Measurements from ENCODE around the gene METTL25.

The METTL25 gene

GRCh38 chr12:82407481-82407880 is 49.2 kb downstream of the METTL25 start:
- DNase-seq = no peak

- DNase-seq = no peak
Measured at GRCh38 chr12:82408844-82409243, 50.5 kb downstream of the METTL25 start.

DNA sequence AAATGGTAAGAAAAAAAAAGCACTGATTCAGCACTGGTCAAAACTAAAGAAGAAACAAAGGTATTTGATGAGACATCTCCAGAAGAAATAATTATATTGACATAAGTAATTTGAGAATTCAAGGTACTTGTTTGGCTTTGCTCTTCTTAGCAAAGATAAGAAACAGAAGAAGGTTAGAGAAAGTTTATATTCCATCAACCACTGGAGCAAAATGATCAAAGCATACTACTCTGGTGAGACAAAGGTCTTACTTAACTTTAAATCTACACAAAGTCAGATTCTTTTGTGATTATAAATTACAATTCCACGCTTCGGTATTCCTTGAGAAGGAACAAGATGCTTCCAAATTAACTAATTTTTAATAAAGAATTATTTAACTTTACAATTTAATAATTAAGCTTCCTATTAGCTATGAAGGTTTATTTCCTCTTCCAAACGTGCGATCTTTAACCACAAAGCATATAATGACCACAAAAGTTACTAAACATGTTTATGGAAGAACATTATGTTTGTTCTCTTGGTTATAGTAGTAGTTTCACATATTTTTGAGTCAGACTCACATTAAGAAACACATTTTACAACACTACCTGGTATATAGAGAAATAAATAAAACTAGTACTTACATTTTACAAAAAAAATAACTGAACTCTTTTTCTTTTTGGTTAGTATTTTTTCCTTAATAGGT is 53.4 kb downstream of the METTL25 start:
- DNase-seq = no peak

DNA sequence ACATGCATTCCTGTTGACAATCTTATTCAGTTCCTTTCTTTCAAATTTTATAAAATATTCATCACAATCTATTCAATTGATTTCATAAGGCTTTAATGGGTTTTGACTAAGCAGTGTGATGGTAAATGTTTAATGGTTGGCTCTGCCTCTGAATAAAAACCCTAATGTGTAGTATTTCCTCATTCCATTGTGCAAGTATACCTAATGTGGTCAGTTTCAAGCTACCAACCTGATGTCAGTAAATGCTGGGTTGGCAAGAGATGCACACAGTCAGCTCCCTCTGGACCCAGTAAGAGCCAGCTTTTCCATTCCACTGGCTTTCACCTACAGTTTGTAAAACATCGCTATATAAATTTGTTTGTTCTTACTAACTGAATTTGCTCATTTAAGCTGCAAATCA is 53.9 kb downstream of the METTL25 start:
- no peak for DNase-seq

- DNase-seq = no peak
Measured at GRCh38 chr12:82414044-82414443, 55.7 kb downstream of the METTL25 start.

- DNase-seq = no peak
Measured at GRCh38 chr12:82414926-82415325, 56.6 kb downstream of the METTL25 start.

- DNase-seq = no peak
Measured at GRCh38 chr12:82415402-82415801, 57.1 kb downstream of the METTL25 start.

DNA sequence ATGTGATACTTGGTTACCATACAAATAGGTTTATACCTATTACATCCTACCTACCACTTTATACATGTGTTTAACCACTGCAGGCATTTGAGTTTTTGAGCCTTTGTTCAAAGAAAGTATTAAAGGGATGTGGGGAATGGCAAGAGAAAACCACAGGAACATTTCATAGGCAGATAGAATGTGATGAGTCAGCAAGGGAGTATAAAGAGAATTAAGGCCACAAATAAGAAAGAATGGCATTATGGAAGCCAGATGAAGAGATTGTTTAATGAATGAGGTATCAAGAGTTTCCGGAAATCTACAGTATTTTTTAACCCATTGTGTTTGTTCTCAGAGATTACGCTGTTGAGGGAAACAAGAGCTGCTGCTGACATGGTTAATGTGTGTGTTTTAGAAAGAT is 66.9 kb downstream of the METTL25 start:
- no peak for DNase-seq

DNA sequence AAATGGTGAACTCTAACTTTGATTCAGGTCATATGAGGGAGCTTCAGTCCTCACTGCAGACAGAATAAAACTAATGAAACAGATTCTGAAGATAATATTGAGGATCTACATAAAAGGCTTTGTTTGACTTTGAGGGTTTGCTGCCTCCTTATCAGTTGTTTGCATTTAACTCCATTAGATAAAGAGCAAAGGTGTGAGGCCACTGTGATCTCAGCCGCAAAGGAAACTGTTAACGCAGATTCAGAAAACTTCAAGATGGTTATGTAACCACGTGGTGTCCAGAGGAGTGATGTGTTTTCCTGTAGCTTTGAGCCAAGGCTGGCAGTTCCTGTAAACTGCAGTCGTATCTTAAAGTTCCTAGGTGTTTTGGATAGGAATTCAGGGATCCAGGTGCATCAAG is 67.8 kb downstream of the METTL25 start:
- no peak for DNase-seq

GRCh38 chr12:82426586-82426985 is 68.3 kb downstream of the METTL25 start:
- no peak for DNase-seq

DNA sequence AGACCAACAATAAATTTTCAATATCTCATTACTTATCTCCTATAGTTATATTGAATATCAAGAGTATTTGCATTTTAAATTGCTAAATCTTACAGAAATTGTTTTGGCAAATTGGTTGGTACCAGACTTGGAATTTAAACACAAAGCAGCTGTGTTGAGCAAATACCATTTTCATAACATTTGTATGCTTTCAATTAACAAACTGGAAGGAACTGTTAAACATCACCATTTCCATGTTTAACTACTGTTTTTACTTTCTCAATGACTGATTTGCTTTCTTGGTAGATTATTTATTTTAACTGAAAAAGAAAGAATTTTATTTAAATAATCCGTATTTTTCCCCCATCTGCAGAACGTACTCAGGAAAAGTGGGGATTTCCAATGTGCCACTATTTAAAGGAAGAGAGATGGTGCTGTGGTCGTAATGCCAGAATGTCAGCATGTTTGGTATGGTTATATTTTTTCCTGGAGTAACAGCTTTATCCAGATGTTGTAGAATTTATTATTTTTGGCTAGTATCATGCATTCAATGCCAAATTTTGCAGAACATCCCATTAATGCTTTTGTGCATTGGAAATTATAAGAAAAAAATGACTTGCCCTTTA is 72.3 kb downstream of the METTL25 start:
- DNase-seq = no peak

- DNase-seq = no peak
Measured at GRCh38 chr12:82434392-82434911, 76.1 kb downstream of the METTL25 start.

DNA sequence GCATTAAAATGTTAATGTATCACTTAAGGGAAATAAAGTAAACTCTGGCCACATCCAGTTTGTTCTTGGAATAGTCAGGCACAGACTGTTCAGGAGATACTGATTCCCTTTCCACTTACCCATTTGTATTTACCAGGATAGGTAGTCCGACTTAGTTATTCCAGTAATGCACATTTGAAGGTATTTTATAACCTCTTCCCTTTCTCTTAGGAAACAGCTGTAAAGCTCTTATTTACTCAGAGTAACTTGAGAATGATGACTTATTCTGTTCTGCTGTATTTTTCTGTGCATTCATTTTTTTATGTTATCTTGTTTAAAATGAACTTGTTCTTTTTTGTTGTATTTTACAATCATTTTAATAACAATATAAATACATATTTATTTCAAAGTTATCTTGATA is 78.0 kb downstream of the METTL25 start:
- no peak for DNase-seq

- no peak for DNase-seq
Measured at GRCh38 chr12:82437744-82438143, 79.4 kb downstream of the METTL25 start.

- DNase-seq = no peak
Measured at GRCh38 chr12:82438356-82438755, 80.0 kb downstream of the METTL25 start.

- no peak for DNase-seq
Measured at GRCh38 chr12:82440885-82441284, 82.6 kb downstream of the METTL25 start.

DNA sequence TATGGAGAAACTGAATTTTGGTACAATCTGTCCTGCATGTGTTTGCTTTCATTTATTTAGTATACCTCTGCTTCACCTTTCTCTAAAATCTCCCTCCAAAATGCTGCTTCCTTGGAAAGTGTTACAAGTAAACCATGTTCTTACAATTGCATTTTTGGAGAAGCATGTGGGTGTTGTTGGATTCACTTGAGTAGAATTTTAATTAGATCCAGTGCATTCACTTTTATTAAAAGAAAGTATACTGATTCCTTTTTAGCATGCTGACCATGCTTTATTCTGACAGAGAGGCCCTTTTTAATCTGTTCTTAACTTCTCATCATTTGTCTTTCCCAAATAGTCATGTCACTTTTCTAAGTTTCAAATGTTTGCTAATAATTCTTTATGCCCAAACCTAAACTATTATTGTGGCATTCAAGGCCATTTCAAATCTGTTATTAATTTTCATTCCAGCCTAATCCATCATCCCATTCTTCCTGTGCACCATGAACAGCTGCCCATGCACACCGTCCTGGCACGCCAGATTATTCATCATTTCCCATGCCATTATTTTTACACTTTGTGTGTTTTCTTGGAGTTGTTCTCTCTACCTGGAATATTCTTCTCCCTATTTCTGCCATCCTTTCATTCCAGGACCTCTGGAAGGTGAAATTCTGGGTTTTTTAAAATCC is 90.7 kb downstream of the METTL25 start:
- no peak for DNase-seq

GRCh38 chr12:82456633-82457032 is 98.3 kb downstream of the METTL25 start:
- no peak for DNase-seq

GRCh38 chr12:82458101-82458500 is 99.8 kb downstream of the METTL25 start:
- DNase-seq = no peak

- no peak for DNase-seq
Measured at GRCh38 chr12:82461393-82461792, 103.1 kb downstream of the METTL25 start.

- no peak for DNase-seq
Measured at GRCh38 chr12:82461836-82462235, 103.5 kb downstream of the METTL25 start.

- no peak for DNase-seq
Measured at GRCh38 chr12:82468563-82468962, 110.2 kb downstream of the METTL25 start.

DNA sequence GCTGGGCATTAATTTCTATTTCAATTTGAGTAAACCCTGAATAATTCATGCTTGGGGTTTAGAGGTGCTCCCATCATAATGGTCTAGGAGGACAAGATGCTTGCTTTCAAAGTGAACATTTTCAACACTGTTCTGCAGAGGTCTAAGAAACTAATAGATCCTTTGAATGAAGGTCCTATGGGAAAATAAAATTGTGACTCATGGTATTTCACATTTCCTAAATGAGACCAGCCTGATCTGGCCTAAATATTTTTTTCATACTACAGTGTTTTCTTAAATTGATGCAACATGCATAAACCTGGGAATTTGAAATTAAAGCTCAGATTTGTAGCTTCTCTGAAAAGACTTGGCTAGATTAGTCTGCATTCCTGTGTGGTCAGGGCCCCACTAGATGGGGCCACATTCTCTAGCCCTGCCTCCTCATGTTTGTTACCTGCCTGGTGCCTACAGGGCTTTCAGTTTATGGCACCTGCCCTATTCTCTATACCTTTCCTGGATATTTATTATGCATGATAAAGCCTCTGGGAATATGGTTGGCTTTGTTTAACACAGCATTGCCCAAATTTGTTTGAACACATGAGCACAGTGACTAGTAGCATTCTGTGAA is 112.7 kb downstream of the METTL25 start:
- no peak for DNase-seq
